ENCODE results near the gene NDUFB4. TPM values are rescaled to one million over a fixed set of nuclear protein-coding genes. Genes with fewer than 3 reads are reported as not detected.

The NDUFB4 gene
- total RNA-seq, 4 donors from 2014 or later = 95.8 to 162 (median 148) TPM

- Histone ChIP-seq H3K4me1 (no peaks in the 10 kb centered on the region), H3K27me3 (no peaks in the 10 kb centered on the region), H3K27ac (no peak overlapping the region), H3K4me3 (no peak overlapping the region), H3K9me3 (no peaks in the 10 kb centered on the region), H3K36me3 (no peaks in the 10 kb centered on the region)
- TF ChIP-seq POLR2AphosphoS5 (IDR thresholded peaks at IDR 0.05) = no peak
- TF ChIP-seq, protein P1, sequence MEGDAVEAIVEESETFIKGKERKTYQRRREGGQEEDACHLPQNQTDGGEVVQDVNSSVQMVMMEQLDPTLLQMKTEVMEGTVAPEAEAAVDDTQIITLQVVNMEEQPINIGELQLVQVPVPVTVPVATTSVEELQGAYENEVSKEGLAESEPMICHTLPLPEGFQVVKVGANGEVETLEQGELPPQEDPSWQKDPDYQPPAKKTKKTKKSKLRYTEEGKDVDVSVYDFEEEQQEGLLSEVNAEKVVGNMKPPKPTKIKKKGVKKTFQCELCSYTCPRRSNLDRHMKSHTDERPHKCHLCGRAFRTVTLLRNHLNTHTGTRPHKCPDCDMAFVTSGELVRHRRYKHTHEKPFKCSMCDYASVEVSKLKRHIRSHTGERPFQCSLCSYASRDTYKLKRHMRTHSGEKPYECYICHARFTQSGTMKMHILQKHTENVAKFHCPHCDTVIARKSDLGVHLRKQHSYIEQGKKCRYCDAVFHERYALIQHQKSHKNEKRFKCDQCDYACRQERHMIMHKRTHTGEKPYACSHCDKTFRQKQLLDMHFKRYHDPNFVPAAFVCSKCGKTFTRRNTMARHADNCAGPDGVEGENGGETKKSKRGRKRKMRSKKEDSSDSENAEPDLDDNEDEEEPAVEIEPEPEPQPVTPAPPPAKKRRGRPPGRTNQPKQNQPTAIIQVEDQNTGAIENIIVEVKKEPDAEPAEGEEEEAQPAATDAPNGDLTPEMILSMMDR (IDR thresholded peaks at IDR 0.05) = no peak
- TF ChIP-seq EP300 (IDR thresholded peaks at IDR 0.05) = no peak
- TF ChIP-seq POLR2A (IDR thresholded peaks at IDR 0.05) = no peak
- no peak for DNase-seq (ENCODE audit: low spot score in 2 of 2)
- 91% methylated on average over 5 of the region's 5 CpGs for WGBS
Measured at GRCh38 chr3:120648290-120648689, 52.2 kb downstream of the NDUFB4 start.

DNA sequence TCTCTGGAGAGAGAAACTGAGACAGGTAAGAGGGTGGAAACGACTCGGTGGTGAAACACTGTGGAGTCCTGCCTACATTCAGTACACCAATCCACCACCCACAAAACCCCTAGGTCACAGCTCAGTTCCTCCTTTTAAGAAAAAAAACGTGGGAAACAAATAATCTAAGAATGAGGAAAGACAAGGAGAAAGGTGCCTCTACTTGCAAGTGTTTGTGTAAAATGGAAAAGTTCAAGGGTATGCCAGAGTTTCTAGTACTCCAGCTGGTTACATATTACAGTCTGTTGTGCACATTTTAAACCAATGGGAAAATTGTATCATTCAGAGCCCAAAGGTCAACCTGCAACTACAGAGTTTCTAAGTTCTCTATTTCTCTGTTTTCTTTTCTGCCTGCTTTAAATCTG is 53.7 kb downstream of the NDUFB4 start:
- no peaks in the 10 kb centered on the region for H3K36me3 ChIP-seq
- no peaks in the 10 kb centered on the region for H3K9me3 ChIP-seq
- H3K4me3 ChIP-seq = no peak overlapping the region
- H3K27ac ChIP-seq = no peak overlapping the region
- WGBS = 69% methylated on average over 3 of the region's 3 CpGs
- no peak for TF ChIP-seq POLR2A (IDR thresholded peaks at IDR 0.05)
- no peak for TF ChIP-seq POLR2AphosphoS5 (IDR thresholded peaks at IDR 0.05)
- TF ChIP-seq EP300 (IDR thresholded peaks at IDR 0.05) = no peak
- TF ChIP-seq, protein P1 (IDR thresholded peaks at IDR 0.05) = no peak
- H3K4me1 ChIP-seq = no peaks in the 10 kb centered on the region
- no peak for DNase-seq (ENCODE audit: low spot score in 2 of 2)
- no peaks in the 10 kb centered on the region for H3K27me3 ChIP-seq

- Histone ChIP-seq H3K27ac (no peak overlapping the region), H3K27me3 (no peaks in the 10 kb centered on the region), H3K9me3 (no peaks in the 10 kb centered on the region), H3K4me1 (no peaks in the 10 kb centered on the region), H3K36me3 (no peaks in the 10 kb centered on the region), H3K4me3 (no peak overlapping the region)
- DNase-seq (ENCODE audit: low spot score in 2 of 2) = no peak
- TF ChIP-seq, protein P1 (IDR thresholded peaks at IDR 0.05) = no peak
- TF ChIP-seq POLR2A (IDR thresholded peaks at IDR 0.05) (no peak), EP300 (IDR thresholded peaks at IDR 0.05) (no peak), POLR2AphosphoS5 (IDR thresholded peaks at IDR 0.05) (no peak)
- WGBS = 91% methylated on average over 2 of the region's 2 CpGs
Measured at GRCh38 chr3:120650311-120650710, 54.2 kb downstream of the NDUFB4 start.

Other genes starting within 250 kb of the NDUFB4 start
- 10 to 100 TPM; 25.3 to 35.6 (median 31.3) TPM for gene LRRC58, start 247.0 kb upstream of the NDUFB4 start, total RNA-seq
- gene FSTL1, start 145.3 kb upstream of the NDUFB4 start, total RNA-seq = 10 to 100 TPM; 58.3 to 75.3 (median 63.9) TPM
- gene HGD, start 85.9 kb downstream of the NDUFB4 start, total RNA-seq = 1 to 10 TPM in 3 of 4 donors, not detected in 1; 1.7 to 5.1 (median 2.1) TPM
- gene RABL3, start 146.2 kb downstream of the NDUFB4 start, total RNA-seq = 10 to 100 TPM in 3 of 4 donors, 1 to 10 TPM in 1; 9.3 to 14.8 (median 12.6) TPM
- 10 to 100 TPM in 1 of 4 donors, 1 to 10 TPM in 3; 5.2 to 16.4 (median 7.5) TPM for gene GTF2E1, start 146.4 kb downstream of the NDUFB4 start, total RNA-seq